ENCODE results near the gene EDAR. TPM values are rescaled to one million over a fixed set of nuclear protein-coding genes. Genes with fewer than 3 reads are reported as not detected.

Gene EDAR
- total and polyA plus RNA-seq, 2 donors (not counting 1 experiment from before 2014, with no cell fraction given): not detected

DNA sequence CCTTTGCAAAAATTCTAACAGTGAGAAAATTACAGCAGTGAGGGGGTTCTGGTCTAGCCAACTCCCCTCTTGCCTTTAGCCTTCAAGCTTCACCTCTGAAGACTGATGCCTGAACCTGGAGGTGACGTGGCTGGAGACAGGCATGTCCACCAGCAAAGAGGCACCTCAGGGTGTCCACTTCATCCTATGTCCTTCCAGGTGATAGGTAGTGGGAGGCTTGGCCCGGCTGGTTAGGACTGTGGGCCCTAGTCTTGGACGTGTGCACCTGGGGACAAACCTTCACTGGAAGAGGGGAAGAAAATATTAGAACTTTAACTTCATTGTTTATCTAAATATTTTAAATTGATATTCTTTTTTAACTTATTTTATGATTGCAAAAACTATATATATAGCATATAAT is 35.5 kb upstream of the EDAR start:
- Histone ChIP-seq H3K4me2 (ENCODE audit: extremely low read depth, insufficient read depth, low read length) (no peak overlapping the region), H3K9me3 (ENCODE audit: control insufficient read depth, insufficient read depth, low read depth, low read length) (no peaks in the 10 kb centered on the region), H2AFZ (ENCODE audit: low read length) (no peak overlapping the region), H3K27me3 (ENCODE audit: control insufficient read depth, insufficient read depth, low read length) (peaks cover 3% of the 10 kb centered on the region), H3K9ac (ENCODE audit: insufficient read depth, low read length) (no peak overlapping the region), H3K4me3 (replicated peaks in 1 of 4; ENCODE audit: control extremely low read depth in 1 of 4, insufficient read depth in 1 of 4, low read depth in 3 of 4, low read length in 4 of 4) (no peak overlapping the region), H3K4me1 (ENCODE audit: control insufficient read depth, extremely low read depth, insufficient read depth, low read length) (no peaks in the 10 kb centered on the region), H3K27ac (ENCODE audit: insufficient read depth, low read length) (no peak overlapping the region), H4K20me1 (ENCODE audit: control insufficient read depth, extremely low read depth, insufficient read depth, low read length) (no peaks in the 10 kb centered on the region), H3K79me2 (ENCODE audit: control insufficient read depth, insufficient read depth, low read length) (no peaks in the 10 kb centered on the region), H3K36me3 (ENCODE audit: control insufficient read depth, insufficient read depth, low read length) (no peaks in the 10 kb centered on the region)
- TF ChIP-seq CTCF (conservative IDR thresholded peaks at IDR 0.05 in 1 of 2, IDR thresholded peaks at IDR 0.05 in 1 of 2; ENCODE audit: low read depth in 1 of 2, low read length in 2 of 2) (no peak), EZH2 (IDR thresholded peaks at IDR 0.05; ENCODE audit: low read length, missing control alignments) (no peak)
- no peak for DNase-seq (ENCODE audit: low read depth in 2 of 2)

DNA sequence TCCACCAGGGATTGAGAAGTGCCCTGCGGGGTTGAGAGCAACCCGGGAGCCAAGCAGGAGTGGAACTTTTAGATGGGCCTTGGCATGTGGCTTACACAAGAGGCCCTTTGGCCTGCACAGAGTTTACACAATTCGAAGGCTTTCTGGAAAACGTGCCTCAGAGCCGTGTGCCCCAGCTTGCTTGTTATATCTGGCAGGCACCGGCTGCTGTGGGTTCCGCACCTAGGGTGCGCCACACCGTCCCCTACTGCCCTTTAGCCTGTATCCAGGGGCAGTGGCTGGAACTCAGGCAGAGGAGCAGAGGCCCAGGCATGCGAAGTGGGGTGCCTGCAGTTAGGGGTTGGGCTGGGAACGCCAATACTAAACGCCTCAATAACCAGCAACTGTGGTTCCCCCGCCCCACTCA is 32.9 kb upstream of the EDAR start:
- no peaks in the 10 kb centered on the region for H3K9me3 ChIP-seq (ENCODE audit: control insufficient read depth, insufficient read depth, low read depth, low read length)
- H2AFZ ChIP-seq (ENCODE audit: low read length): no peak overlapping the region
- no peaks in the 10 kb centered on the region for H3K36me3 ChIP-seq (ENCODE audit: control insufficient read depth, insufficient read depth, low read length)
- no peak overlapping the region for H3K9ac ChIP-seq (ENCODE audit: insufficient read depth, low read length)
- no peak for DNase-seq (ENCODE audit: low read depth in 2 of 2)
- H3K27me3 ChIP-seq (ENCODE audit: control insufficient read depth, insufficient read depth, low read length): peaks cover 15% of the 10 kb centered on the region
- H3K4me3 ChIP-seq (replicated peaks in 1 of 4; ENCODE audit: control extremely low read depth in 1 of 4, insufficient read depth in 1 of 4, low read depth in 3 of 4, low read length in 4 of 4): no peak overlapping the region
- H3K4me2 ChIP-seq (ENCODE audit: extremely low read depth, insufficient read depth, low read length): no peak overlapping the region
- H4K20me1 ChIP-seq (ENCODE audit: control insufficient read depth, extremely low read depth, insufficient read depth, low read length): no peaks in the 10 kb centered on the region
- H3K79me2 ChIP-seq (ENCODE audit: control insufficient read depth, insufficient read depth, low read length): no peaks in the 10 kb centered on the region
- H3K4me1 ChIP-seq (ENCODE audit: control insufficient read depth, extremely low read depth, insufficient read depth, low read length): no peaks in the 10 kb centered on the region
- H3K27ac ChIP-seq (ENCODE audit: insufficient read depth, low read length): no peak overlapping the region
- TF ChIP-seq CTCF (conservative IDR thresholded peaks at IDR 0.05 in 1 of 2, IDR thresholded peaks at IDR 0.05 in 1 of 2; ENCODE audit: low read depth in 1 of 2, low read length in 2 of 2) (no peak), EZH2 (IDR thresholded peaks at IDR 0.05; ENCODE audit: low read length, missing control alignments) (no peak)

DNA sequence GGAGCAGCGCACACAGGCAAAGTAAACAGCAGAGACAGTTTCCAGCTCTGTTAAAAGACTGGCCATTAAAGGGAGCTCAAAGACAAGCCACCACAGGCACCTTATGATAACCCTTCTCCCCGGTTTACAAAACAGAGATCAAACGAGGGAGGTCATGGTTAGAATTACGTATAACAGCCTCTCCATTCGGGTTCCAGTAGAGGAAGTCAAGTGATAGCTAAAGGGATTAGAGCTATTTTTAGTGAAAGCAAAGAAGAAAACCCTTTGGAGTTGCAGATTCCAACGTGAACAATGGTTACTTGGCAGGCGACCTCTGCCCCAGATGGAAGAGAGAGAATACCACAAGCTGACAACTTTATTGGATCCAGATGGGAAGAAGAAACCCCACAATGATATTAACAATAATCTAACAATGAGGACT is 31.2 kb upstream of the EDAR start:
- peaks cover 15% of the 10 kb centered on the region for H3K27me3 ChIP-seq (ENCODE audit: control insufficient read depth, insufficient read depth, low read length)
- TF ChIP-seq CTCF (conservative IDR thresholded peaks at IDR 0.05 in 1 of 2, IDR thresholded peaks at IDR 0.05 in 1 of 2; ENCODE audit: low read depth in 1 of 2, low read length in 2 of 2) (no peak), EZH2 (IDR thresholded peaks at IDR 0.05; ENCODE audit: low read length, missing control alignments) (no peak)
- peak; percentile 28 to 65 for DNase-seq (ENCODE audit: low read depth in 2 of 2)

More for the DNA sequence above, 31.2 kb upstream of the EDAR start:
- no peaks in the 10 kb centered on the region for H3K9me3 ChIP-seq (ENCODE audit: control insufficient read depth, insufficient read depth, low read depth, low read length)
- H3K79me2 ChIP-seq (ENCODE audit: control insufficient read depth, insufficient read depth, low read length): no peaks in the 10 kb centered on the region
- H2AFZ ChIP-seq (ENCODE audit: low read length): no peak overlapping the region
- H3K4me1 ChIP-seq (ENCODE audit: control insufficient read depth, extremely low read depth, insufficient read depth, low read length): no peaks in the 10 kb centered on the region
- no peak overlapping the region for H3K4me2 ChIP-seq (ENCODE audit: extremely low read depth, insufficient read depth, low read length)
- no peak overlapping the region for H3K9ac ChIP-seq (ENCODE audit: insufficient read depth, low read length)
- H3K4me3 ChIP-seq (replicated peaks in 1 of 4; ENCODE audit: control extremely low read depth in 1 of 4, insufficient read depth in 1 of 4, low read depth in 3 of 4, low read length in 4 of 4): no peak overlapping the region
- H4K20me1 ChIP-seq (ENCODE audit: control insufficient read depth, extremely low read depth, insufficient read depth, low read length): no peaks in the 10 kb centered on the region
- no peaks in the 10 kb centered on the region for H3K36me3 ChIP-seq (ENCODE audit: control insufficient read depth, insufficient read depth, low read length)
- H3K27ac ChIP-seq (ENCODE audit: insufficient read depth, low read length): no peak overlapping the region

Measured in fibroblast of lung (primary cell).